Suprapubic skin (tissue), 4 donors: ENCODE measurements around the gene SAMD14. TPM values are rescaled to one million over a fixed set of nuclear protein-coding genes. Genes with fewer than 3 reads are reported as not detected.

Experiments used
- DNase-seq, 2 donors: peaks; one replicate each; pipeline ENCODE4 v3.0.0-alpha.2; 2019; ENCODE audit warnings: low spot score in 2 of 2
- H3K27ac ChIP-seq: fragments of 200-600 bp; sonication (generic); one replicate; pipeline ENCODE4 v1.5.1; 2019
- H3K27me3 ChIP-seq: fragments of 200-600 bp; sonication (generic); one replicate; pipeline ENCODE4 v1.5.1; 2019
- H3K36me3 ChIP-seq: fragments of 200-600 bp; sonication (generic); one replicate; pipeline ENCODE4 v1.5.1; 2019
- H3K4me1 ChIP-seq: fragments of 200-600 bp; sonication (generic); one replicate; pipeline ENCODE4 v1.5.1; 2019
- H3K4me3 ChIP-seq: fragments of 200-600 bp; sonication (generic); one replicate; pipeline ENCODE4 v1.5.1; 2019; ENCODE audit warnings: mild to moderate bottlenecking
- H3K9me3 ChIP-seq: fragments of 200-600 bp; sonication (generic); one replicate; pipeline ENCODE4 v1.5.1; 2019
- CTCF ChIP-seq, 2 donors: fragments of 200-600 bp in 1 of 2; fragments of 450-650 bp in 1 of 2; sonication (generic) in 1 of 2; IDR thresholded peaks; one replicate each; pipeline ENCODE4 v1.5.1; 2016 to 2019; ENCODE audit warnings: antibody characterized with exemption in 2 of 2, mild to moderate bottlenecking in 1 of 2, moderate library complexity in 1 of 2
- EP300 ChIP-seq: sonication (generic); formaldehyde crosslinking; IDR thresholded peaks from one replicate; pipeline ENCODE4 v1.6.1; 2017; ENCODE audit warnings: antibody characterized with exemption
- POLR2A ChIP-seq, 2 donors: fragments of 450-650 bp; IDR thresholded peaks; one replicate each; pipeline ENCODE4 v1.6.1; 2017; ENCODE audit warnings: antibody characterized with exemption in 2 of 2, mild to moderate bottlenecking in 2 of 2, moderate library complexity in 2 of 2
- POLR2AphosphoS5 ChIP-seq, 3 donors: sonication (generic); formaldehyde crosslinking; IDR thresholded peaks; one replicate each; pipeline ENCODE4 v1.6.1; 2017; ENCODE audit warnings: antibody characterized with exemption in 3 of 3
- WGBS: methylation state at CpG from one replicate; pipeline ENCODE4 v1.1.5; 2018; 5-methylcytosine and 5-hydroxymethylcytosine counted together
- total RNA-seq, 4 donors: library from RNA; depleted of rRNA; stranded (reverse); fragments of >200 nt; gene quantifications; one replicate each; pipeline ENCODE4 v1.1.0, GENCODE V29; 2016

Gene SAMD14
- total RNA-seq, 4 donors from 2014 or later, result 0.68 TPM; not detected in 3

DNA sequence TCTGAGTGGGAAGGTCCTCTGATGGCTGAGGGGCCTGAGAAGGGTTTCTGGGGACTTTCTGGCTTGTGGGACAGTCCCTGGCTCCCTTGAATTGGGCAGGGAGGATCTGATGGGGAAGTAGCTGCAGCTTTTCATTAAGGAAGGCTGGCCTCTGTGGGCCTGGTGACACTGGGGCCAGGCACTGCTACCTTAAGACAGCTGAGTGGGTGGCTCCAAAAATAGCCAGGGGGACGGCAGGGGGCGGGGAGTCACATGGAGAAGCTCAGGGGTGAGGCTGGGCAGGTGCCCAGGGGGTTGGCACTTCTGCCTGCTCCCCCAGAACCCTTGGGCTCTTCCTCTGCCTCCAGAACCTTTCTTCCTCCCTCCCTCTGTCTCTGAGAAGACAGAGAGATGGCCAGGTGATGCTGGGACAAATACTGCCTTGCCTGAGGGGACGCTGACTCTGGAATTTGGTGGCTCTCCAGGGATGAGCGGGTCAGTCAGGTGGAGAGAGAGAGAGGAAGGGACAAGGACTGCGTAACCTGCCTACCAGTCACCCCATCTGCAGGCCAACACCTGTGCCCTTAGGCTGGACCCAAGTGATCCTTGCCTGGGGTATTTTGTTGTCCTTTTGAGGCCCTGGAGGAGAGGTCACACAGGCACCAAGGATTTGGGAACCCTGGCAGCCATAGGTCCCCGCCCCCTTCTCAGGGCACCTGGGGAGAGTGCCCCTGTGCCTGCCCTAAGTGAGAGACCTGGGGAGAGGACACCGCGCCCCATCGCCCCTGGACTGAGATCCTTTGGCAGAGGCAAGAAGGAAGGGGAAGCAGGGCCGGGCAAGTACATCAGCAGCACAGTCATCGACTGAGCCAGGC is 34.1 kb upstream of the SAMD14 start:
- no peak overlapping the region for H3K27ac ChIP-seq
- no peaks in the 10 kb centered on the region for H3K9me3 ChIP-seq
- TF ChIP-seq POLR2AphosphoS5 (IDR thresholded peaks at IDR 0.05), result no peak
- no peak for TF ChIP-seq POLR2A (IDR thresholded peaks at IDR 0.05)
- no peak for TF ChIP-seq CTCF (IDR thresholded peaks at IDR 0.05)
- no peak for TF ChIP-seq EP300
- no peak for DNase-seq
- H3K36me3 ChIP-seq, result no peaks in the 10 kb centered on the region
- H3K4me1 ChIP-seq, result peaks cover 37% of the 10 kb centered on the region
- no peak overlapping the region for H3K4me3 ChIP-seq
- 100% methylated on average over 1 of the region's 11 CpGs for WGBS
- H3K27me3 ChIP-seq, result no peaks in the 10 kb centered on the region

DNA sequence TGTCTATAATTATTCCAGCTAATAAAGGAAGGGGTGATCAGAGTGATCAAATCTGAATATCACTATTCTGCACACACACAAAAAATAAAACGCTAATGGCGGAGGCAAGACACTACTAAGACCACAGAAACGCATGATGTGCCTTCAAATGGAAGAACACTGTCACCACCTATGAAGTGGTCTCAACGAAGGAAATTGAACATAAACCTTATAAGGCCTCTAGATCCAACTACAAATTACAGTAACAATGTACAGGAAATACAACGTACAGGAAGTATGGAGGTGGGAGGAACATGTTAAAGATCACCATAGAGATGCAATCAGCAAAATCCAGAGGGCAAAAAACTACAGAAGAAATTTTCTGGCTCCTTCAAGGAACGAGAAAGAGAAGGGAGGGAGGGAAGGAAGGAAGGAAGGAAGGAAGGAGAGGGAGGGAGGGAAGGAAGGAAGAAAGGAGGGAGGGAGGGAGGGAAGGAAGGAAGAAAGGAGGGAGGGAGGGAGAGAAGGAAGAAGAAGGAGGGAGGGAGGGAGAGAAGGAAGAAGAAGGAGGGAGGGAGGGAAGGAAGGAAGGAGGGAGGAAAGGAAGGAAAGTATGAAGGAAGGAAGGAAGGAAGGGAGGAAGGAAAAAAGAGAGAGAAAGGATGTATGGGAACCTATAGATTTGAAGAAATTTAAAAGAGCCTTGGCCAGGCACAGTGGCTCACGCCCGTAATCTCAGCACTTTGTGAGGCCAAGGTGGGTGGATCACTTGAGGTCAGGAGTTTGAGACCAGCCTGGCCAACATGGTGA is 32.7 kb upstream of the SAMD14 start:
- Histone ChIP-seq H3K4me3 (no peak overlapping the region), H3K4me1 (peaks cover 32% of the 10 kb centered on the region), H3K27me3 (no peaks in the 10 kb centered on the region), H3K36me3 (no peaks in the 10 kb centered on the region), H3K9me3 (no peaks in the 10 kb centered on the region), H3K27ac (no peak overlapping the region)
- 79% methylated on average over 8 of the region's 8 CpGs for WGBS
- no peak for TF ChIP-seq POLR2AphosphoS5 (IDR thresholded peaks at IDR 0.05)
- no peak for TF ChIP-seq POLR2A (IDR thresholded peaks at IDR 0.05)
- TF ChIP-seq EP300, result no peak
- TF ChIP-seq CTCF (IDR thresholded peaks at IDR 0.05), result no peak
- no peak for DNase-seq

DNA sequence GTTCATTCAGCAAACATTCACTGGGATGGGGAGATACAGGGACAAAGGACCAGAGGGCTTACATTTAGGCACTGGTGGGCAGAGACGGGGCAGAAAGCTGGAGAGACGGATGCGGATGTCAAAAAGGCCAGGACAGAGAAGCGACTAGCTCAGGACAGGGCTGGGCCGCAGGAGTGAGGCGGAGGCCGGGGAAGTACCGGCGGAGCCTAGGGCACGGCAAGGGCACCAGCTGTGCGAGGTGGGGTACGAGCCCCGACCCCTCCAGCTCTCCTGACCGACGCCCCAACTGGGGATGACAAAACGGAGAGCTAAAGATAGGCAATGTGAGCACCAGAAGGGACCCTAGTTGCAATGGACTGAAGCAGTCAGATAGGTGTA is 31.9 kb upstream of the SAMD14 start:
- Histone ChIP-seq H3K9me3 (no peaks in the 10 kb centered on the region), H3K4me1 (peaks cover 32% of the 10 kb centered on the region), H3K4me3 (no peak overlapping the region), H3K27ac (no peak overlapping the region), H3K27me3 (no peaks in the 10 kb centered on the region), H3K36me3 (no peaks in the 10 kb centered on the region)
- 52% methylated on average over 16 of the region's 16 CpGs for WGBS
- no peak for DNase-seq
- TF ChIP-seq CTCF (IDR thresholded peaks at IDR 0.05) (no peak), EP300 (no peak), POLR2A (IDR thresholded peaks at IDR 0.05) (no peak), POLR2AphosphoS5 (IDR thresholded peaks at IDR 0.05) (no peak)

DNA sequence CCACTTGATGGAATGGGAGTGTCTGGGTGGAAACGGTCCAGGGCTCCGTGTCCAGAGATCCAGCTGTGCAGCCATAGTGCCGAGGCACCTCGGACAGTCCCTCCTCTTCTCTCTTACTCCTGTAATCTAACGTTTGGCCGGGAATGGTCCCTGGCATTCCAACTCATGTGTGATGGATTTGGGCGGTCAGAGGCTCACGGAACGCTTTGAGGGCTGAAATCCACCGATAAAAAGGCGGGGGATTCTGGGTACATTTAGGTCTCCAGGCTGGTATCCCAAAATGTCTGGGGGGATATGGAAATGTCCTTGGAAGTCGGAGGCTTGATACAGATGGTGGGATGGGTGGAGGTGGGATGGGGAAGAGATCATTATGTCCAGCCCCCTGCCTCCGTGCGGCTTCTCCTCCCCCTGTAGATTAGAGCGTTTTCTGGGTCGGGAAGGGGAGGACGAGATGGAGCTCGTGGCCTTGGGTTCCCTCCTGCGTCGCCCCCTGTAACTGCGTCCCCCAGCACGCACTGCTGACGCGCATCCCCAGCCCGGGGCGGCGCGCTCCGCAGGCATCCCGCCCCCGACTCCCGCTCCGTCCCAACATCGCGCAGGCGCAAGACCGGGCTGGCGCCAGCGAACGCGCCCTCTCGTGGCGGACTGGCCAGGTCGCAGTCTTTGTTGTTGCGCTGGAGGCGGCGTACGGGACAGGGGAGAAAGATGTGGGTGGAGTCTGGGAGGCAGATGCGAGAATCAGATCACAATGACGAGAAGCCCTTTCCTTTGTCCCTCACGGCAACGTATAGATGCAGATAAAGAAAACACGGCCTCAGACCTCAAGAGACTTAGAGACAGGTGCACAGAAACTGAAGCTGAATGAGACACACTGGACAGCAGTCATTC is 31.3 kb upstream of the SAMD14 start:
- Histone ChIP-seq H3K27ac (no peak overlapping the region), H3K9me3 (no peaks in the 10 kb centered on the region), H3K36me3 (no peaks in the 10 kb centered on the region), H3K27me3 (no peaks in the 10 kb centered on the region), H3K4me1 (peaks cover 30% of the 10 kb centered on the region), H3K4me3 (peak overlapping the region; percentile 53)
- TF ChIP-seq POLR2A (IDR thresholded peaks at IDR 0.05) (no peak), CTCF (IDR thresholded peaks at IDR 0.05) (peak; percentile 96 to 97), EP300 (no peak), POLR2AphosphoS5 (IDR thresholded peaks at IDR 0.05) (peak in 2 of 3 donors; percentile 44 to 65)
- peak; percentile 95 to 96 for DNase-seq
- WGBS, result 0% methylated on average over 53 of the region's 53 CpGs
